ENCODE measurements around the gene FAF2.

DNA sequence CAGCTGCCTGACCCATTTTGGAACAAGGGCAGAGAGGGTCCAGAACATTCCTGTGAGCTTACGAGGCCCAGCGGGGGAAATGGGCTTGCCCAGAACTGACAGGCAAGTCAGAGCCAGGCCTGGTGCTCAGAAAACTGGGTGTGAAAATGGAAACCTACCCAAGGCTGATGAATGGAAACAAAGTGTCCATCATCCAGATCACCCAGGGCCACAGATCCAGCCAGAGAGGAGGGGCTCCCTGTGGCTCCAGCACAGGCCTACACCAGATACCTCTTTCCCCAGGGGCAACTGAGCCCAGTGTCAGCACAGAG lies 35.0 kb upstream of the FAF2 start:
- TF ChIP-seq GATA2 (IDR thresholded peaks at IDR 0.05; ENCODE audit: low read depth, low read length) (no peak), GATA3 (IDR thresholded peaks at IDR 0.05; ENCODE audit: low read depth, low read length) (no peak)
